GM18511 (cell line): Measurements from ENCODE around the gene PRDX3.
A peak's percentile ranks its signal among the peaks of the same experiment; 100 is the strongest.
"Not testable (repeated sequence)": the region's sequence is repeated elsewhere in the genome, so short reads cannot be mapped to it uniquely, and the experiment has no call there.

Experiments used
- ATAC-seq: cut with Tn5 transposase; IDR thresholded peaks from one replicate; pipeline ENCODE4 v1.9.1; 2021; ENCODE audit warnings: mild to moderate bottlenecking, moderate library complexity; ENCODE audit not compliant: unreplicated experiment

PRDX3 gene

DNA sequence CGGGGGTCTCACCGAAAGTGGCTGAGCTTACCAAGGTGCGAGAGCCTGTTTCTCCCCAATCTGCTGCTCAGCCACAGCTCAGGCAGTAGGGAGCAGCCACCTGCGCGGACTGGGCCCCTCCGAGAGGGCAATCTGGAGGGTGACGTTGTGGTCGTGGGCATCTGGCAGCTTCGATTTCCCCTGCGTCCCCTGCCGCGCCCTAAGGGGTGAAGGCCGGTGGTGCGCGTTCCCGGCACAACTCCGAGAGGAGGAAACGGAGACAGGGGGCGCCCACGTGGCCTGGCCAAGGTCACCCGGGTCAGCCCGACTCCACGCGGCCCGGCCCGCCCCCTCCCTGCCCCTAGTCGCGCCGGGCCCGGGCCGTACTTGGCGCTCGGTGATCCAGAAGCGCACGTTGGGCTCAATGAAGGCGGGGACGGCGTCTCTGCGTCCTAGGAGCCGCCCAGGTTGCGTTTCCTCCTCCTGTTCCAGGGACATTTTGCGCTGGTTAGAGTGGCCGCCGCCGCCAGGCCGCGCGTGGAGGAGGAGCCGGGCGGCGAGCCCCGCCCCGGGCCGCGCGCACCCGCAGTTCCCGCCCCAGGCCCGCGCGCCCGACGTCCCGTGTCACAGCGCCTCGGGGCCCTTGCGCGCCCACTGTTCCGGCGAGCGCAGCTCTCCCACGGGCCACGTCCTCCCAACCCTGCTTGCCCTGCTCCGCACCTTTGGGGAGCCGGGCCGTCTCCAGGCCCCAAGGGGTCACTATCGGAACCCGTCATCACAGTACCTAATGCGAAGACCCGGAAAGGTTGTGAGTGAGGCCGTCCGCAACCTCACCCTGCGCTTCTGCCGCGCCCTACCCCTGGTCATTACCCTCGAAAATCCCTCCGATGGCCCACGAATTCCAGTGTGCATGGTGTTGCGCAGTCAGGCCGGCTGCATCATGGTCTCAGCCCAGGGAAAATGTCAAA, 13.2 kb downstream of the PRDX3 start, which contains the start of gene SFXN4:
TSS of gene SFXN4 (minus strand) at position 544 of the 947 bp plus-strand sequence. CDS start at position 477, 67 bp downstream.
- peak; percentile 96 for ATAC-seq

DNA sequence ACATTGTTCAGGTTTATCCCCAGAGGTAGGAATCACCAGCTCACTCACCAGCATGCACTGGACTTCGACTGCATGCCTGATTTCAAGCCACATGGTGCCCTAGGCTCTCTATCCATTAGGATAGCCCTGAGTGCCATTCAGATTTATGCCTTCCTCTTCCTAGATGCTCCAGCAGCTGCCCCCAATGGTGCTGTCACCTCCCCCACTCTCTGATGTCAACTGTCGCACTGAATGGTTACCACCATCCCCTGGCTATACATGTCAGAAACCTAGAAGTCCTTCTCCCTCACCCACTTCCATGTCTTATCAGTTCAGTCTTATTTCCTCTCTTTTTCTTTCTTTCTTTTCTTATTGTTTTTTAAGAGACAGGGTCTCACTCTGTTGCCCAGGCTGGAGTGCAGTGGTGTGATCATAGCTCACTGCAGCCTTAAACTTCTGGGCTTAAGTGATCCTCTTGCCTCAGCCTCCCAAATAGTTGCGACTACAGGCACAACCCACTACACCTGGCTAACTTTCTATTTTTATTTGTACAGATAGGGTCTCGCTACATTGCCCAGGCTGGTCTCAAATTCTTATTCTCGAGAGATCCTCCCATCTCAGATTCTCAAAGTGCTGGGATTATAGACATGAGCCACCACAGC, 16.0 kb downstream of the PRDX3 start:
- no peak for ATAC-seq

DNA sequence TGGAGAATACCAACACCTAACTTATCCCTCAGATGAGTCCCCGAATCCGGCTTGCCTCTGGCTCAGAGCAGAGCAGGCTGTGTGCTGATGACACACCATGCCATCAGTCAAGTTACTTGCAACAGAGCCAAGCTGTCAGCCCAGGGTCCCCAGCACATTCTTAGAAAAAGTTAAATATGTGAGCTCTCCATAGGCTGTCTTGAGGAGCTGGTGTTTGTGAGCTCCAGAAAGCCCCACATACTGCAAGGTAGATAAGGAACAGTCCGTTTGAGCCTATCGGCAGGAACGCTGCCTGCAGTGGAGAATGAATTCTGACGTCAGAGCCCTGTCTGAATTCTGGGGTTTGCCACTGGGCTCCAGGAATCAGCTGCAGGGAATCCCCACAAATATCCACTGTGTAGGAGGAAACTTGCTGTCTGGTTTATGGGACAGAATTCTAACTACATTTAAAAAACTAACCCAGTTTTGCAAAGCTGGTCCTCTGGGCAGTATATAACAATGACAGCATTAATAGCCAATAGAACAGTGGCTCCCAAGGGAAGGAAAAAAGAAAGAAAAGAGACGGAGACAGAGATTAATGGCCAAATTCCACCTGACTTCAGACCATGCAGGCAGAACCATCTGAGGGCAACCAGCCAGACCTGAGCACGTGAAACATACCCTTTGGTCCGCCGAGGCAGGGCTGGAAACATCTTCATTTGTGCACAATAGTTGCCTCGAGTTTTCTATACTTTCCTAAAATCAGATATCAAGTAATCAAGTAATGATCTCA, 16.7 kb downstream of the PRDX3 start:
- no peak for ATAC-seq

DNA sequence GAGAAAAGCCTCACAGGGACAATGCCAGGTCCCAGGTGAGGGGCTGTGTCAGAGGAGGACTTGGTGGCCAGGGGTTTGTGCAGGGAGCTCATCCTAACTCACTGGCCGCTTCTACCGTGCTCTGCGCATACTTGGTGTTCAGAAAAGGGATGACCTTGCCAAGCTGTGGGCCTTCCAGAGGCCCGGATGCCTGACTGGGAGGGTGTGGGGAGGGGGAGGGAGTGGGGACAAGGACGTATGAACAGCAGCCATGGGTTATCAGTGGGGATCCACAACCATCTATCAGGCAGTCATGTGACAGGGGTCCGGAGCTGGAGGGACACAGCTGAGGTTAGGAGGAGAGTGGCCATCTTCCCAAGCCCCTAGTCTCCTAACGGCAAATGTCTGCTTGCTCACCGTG, 19.3 kb downstream of the PRDX3 start:
- no peak for ATAC-seq

DNA sequence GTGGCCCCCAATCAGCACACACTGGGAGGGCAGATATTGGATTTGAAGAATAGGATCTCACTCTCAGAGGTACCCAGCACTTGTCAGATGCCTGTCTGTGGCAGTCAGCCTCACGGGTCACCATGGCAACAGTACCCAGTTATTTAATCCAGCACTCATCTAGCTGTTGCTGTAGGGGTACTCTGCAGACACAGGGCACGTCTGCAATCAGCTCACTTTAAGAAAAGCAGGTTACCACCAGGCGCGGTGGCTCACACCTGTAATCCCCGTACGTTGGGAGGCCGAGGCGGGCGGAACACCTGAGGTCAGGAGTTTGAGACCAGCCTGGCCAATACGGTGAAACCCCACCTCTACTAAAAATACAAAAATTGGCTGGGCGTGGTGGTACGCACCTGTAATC, 25.0 kb downstream of the PRDX3 start:
- no peak for ATAC-seq

DNA sequence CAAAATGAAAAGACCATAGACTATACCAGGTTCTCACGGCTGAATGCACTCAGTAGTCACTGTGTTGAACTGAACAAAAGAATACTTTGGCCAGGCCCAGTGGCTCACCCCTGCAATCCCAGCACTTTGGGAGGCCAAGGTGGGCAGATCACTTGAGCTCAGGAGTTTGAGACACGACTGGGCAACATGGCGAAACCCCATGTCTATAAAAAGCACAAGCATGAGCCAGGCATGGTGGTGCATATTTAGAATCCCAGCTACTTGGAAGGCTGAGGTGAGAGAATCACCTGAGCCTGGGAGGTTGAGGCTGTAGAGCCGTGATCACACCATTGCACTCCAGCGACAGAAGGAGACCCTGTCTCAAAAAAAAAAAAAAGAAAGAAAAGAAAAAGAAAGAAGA, 25.6 kb downstream of the PRDX3 start:
- no peak for ATAC-seq

DNA sequence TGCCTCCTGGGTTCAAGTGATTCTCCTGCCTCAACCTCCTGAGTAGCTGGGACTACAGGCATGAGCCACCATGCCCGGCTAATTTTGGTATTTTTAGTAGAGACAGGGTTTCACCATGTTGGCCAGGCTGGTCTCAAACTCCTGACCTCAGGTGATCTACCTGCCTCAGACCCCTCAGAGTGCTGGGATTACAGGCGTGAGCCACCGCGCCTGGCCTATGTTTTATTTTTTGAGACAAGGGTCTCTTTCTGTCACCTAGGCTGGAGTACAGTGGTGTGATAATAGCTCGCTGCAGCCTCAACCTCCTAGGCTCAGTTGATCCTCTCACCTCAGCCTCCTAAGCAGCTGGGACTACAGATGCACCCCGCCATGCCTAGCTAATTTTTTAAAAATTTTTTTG, 27.0 kb downstream of the PRDX3 start:
- not testable (repeated sequence) for ATAC-seq

DNA sequence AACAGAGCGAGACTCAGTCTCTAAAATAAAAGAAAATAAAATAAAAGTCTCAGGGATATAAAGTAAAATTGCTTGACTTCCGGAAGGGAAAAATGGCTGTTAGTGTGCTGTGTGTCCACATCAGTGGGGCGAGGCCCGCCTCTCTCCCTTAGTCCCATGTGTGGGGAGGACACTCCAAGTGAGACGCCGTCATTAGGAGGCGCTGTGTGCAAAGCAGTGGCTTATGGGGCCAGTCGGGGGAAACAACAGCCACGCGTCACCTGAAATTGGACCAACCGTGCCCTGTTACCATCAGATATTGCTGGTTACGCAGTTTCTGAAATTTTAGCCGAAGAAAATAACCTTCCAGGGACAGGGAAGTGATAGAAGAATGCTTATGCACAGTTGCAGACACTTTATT, 28.9 kb downstream of the PRDX3 start:
- ATAC-seq, result no peak

DNA sequence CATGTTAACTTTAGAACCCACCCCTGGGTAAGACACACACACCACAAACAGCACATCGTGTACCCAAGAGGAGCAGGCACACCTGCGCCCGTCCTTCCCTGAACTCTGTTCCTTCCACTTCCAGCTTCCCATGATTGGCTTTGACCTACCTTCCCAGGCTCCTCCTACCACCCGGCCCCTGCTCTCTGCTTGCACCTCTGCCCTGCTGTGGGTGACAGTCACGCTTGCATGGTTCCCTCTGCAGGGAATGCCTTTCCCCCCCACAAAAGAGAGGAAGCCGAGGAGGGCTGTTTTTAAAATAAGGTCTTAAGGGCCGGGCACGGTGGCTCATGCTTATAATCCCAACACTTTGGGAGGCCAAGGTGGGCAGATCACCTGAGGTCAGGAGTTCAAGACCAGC, 29.5 kb downstream of the PRDX3 start:
- ATAC-seq, result no peak

DNA sequence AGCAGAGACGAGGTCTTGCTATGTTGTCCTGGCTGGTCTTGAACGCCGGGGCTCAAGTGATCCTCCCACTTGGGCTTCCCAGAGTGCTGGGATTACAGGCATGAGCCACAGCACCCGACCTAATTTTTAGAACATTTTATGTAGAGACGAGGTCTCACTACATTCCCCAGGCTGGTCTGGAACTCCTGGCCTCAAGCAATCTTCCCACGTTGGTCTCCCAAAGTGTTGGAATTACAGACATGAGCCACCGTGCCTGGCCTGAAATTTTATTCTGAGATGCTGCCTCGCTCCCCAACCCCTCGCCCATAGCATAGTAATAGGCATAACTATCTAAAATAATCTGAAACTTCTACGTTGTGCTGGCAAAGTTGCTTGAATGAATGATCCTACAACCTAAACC, 35.0 kb downstream of the PRDX3 start:
- no peak for ATAC-seq

DNA sequence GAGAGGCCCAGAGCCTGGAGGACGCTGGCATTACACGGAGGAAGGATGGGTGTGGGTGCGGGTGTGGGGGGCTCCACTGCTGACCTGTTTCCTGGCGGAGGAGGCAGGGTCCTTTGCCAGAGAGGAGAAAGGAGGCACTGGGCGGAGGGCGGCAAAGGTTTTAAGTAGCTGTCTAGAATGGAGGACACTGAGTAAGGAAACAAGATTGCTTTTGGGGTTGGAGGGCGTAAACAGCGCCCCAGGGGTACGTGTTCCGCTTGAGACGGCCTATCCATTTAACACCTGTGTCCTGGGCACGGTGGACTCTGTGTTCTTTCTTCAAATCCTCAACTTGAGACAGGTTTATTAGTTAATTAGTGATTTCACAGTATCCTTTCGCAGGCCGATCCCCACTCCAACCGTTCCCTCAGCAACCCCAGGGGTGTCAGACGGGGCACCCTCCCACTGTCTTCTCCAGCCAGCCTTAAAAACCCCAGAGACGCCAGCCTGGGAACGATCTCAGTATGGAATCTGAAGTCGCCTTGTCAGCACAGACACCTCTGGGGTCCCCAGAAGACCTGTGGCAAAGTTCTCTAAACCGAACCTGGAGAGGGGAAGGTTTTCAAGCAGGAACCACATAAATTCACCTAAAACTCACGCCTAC, 37.9 kb downstream of the PRDX3 start:
- ATAC-seq, result no peak

DNA sequence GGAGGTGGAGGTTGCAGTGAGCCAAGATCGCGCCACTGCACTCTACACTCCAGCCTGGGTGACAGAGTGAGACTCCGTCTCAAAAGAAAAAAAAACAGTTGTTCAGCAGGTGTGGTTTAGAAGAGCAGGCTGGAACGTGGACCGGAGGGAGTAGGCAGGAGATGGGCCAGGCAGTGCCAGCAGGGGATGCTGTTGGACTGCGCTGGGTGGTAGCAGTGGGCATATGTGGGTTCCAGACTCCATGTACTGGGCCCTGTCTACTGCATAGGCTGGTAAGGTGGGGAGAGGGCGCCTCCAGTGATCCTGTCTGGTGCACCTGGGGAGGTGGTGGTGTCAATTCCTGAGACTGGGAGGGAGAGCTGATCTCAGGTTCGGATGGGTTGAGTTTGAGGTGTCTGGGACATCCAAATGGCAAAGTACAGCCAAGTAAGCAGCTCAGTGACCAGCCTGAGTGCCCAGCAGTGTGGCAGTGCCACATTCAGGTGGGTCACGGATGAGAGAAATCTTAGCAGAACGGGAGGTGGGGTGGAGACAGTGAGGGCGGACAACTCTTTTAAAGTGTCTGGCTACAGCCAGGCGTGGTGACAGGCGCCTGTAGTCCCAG, 39.0 kb downstream of the PRDX3 start:
- peak; percentile 44 for ATAC-seq

DNA sequence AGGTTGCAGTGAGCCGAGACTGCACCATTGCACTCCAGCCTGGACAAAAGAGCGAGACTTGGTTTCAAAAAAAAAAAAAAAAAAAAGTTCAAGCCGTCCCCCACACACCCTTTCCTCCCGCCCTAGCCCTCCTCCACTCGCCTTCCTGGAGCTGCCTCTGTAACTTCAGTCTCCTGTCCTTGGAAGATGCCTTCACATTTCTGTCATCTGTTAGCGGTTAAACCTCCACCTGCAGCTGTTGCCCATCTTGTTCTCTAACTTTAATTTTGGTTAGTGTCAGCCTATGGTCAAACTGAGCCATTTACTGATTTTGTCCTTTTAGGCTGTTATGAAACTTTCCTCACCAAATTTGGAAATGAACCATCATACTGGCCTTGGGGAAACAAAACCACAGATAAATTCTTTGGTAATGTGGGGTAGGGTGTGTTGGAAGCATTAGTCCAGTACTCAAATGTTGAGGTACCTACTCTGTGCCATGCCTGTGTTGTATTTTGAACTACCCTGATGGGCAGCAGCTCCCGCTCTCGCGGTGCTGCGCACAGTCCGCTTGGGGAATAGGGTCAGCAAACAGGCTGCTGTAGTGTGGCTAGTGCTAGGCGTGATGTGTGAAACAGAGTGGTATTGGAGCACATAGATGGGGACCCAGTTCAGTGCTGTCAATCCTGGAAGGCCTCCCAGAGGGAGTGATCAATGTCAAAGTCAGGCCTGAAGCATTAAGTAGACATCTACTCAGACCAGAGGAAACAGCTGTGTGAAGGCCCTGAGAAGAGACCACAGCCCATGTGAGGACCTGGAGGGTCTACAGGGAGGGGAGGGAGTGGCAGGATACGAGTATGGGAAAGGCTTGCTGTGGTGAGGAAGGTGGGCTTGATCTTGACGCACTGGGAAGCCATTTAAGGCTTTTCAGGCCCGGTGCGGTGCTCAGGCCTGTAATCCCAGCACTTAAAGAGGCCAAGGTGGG, 40.0 kb downstream of the PRDX3 start:
- ATAC-seq, result no peak

DNA sequence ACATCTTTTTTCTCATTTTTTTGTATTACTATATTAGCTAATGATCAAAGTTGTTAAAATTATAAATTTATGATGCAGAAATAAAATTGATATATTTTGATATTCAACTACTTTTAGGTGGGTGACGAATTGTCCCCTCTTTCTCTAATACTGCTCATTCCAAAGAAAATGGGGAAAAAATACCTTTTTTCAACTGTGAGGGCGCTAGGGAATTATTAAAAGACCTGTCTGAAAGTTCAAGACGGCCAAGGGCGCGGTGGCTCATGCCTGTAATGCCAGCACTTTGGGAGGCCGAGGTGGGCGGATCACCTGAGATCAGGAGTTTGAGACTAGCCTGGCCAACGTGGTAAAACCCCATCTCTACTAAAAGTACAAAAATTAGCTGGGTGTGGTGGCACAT, 40.7 kb downstream of the PRDX3 start:
- ATAC-seq, result not testable (repeated sequence)

DNA sequence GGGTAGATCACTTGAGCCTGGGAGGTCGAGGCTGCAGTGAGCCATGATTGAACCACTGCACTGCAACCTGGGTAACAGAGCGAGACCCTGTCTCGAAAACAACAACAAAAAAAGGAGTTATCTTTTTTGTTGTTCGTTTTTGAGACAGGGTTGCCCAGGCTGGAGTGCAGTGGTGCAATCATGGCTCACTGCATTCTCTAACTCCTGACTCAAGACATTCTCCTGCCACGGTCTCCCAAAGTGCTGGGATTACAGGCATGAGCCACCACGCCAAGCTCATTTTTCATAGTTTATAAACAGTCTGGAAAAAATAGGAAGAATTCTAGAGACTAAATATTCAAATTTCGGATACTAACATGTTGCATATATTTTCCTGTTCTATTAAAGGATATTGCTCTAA, 42.5 kb downstream of the PRDX3 start:
- ATAC-seq, result no peak

DNA sequence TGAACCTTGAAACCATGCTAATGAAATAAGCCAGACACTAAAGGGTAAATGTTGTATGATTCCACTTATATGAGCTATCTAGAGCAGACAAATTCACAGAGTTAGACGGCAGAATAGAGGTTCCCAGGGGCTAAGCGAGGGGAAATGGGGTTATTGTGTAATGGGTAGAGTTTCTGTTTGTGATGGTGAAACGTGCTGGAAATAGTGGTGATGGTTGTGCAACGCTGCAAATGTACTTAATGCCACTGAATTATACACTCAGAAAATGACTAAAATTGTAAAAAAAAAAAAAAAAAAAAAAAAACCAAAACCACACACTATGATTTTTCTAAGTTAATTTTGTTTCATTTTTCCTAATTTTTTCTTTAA, 43.1 kb downstream of the PRDX3 start:
- ATAC-seq, result no peak

DNA sequence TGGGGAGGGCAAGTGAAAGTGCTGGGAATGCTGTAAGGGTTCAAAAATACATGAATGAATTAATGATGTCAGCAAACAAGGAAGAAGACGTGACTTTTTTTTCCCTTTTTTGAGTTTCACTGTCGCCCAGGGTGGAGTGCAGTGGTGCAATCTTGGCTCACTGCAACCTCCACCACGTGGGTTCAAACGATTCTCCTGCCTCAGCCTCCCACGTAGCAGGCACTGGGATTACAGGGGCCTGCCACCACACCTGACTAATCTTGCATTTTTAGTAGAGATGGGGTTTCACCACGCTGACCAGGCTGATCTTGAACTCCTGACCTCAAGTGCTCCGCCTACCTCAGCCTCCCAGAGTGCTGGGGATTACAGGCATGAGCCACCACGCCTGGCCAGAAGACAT, 44.7 kb downstream of the PRDX3 start:
- ATAC-seq, result no peak

DNA sequence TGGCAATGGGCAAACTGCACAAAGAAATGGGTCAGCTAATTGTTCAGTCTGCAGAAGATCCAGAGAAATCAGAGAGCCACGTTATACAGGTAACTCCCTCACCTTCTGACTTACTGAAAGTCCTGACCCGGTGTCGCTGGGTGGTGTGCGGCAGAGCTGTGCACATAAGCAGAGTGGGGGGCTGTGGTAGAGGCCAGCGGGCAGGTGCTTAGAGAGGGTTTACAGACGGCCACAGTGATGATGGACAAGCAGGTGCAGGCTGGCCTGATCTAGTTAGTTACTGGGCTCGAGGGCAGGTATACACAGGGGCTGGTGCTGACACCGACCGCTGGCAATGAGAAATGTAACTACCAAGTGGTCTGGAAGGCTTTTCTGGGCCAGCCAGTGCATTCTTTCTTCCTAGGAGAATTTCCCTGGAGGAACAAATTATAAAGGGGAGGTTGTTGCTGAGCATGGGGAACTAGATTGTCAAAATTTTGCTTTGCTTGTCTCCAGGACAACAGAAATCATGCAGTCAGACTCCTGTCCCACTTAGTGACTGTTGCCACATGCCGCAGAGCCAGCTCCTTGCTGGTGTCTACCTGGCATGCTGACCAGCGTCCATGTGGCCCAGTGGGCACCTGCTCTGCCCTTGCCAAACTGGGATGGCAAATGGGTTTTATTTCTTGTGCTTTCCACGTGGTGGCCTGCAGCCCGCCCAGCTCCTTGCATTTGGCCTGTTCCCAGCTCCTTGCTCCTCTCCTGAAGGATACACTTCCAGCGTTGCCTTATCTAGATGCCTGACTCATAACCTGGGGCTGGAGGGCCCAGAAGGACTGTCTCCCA, 45.9 kb downstream of the PRDX3 start:
- ATAC-seq, result no peak
